KMS-11 (cell line): ENCODE results near the gene ZSCAN25.

Experiments
- H2AFZ ChIP-seq: fragments of 200-600 bp; sonication (generic); 2 replicates; pipeline ENCODE4 v1.6.1; 2016; ENCODE audit warnings: antibody characterized with exemption, mixed run types, low read depth
- H3K27ac ChIP-seq: fragments of 200-600 bp; sonication (generic); 2 replicates; pipeline ENCODE4 v1.6.1; 2016; ENCODE audit warnings: mild to moderate bottlenecking, mixed run types
- H3K27me3 ChIP-seq: fragments of 200-600 bp; sonication (generic); 2 replicates; pipeline ENCODE4 v1.6.1; 2017; ENCODE audit warnings: mild to moderate bottlenecking, low read depth, mixed run types, moderate library complexity; ENCODE audit not compliant: insufficient read depth
- H3K36me3 ChIP-seq: fragments of 200-600 bp; sonication (generic); 2 replicates; pipeline ENCODE4 v1.6.1; 2017; ENCODE audit warnings: mild to moderate bottlenecking, mixed run types; ENCODE audit not compliant: insufficient read depth
- H3K4me1 ChIP-seq: fragments of 200-600 bp; sonication (generic); 2 replicates; pipeline ENCODE4 v1.6.1; 2016; ENCODE audit warnings: mild to moderate bottlenecking, low read depth, mixed run types; ENCODE audit not compliant: poor library complexity, severe bottlenecking
- H3K4me2 ChIP-seq: fragments of 200-600 bp; sonication (generic); 2 replicates; pipeline ENCODE4 v1.7.0; 2016; ENCODE audit warnings: mild to moderate bottlenecking, mixed run types
- H3K4me3 ChIP-seq: fragments of 200-600 bp; sonication (generic); IDR thresholded peaks from 2 replicates; pipeline ENCODE4 v1.6.1; 2017; ENCODE audit warnings: low read depth, low read length, mixed read lengths; ENCODE audit not compliant: insufficient read depth
- H3K79me2 ChIP-seq: fragments of 200-600 bp; sonication (generic); 2 replicates; pipeline ENCODE4 v1.6.1; 2016; ENCODE audit warnings: low read depth, mixed run types; ENCODE audit not compliant: insufficient read depth
- H3K9ac ChIP-seq: fragments of 200-600 bp; sonication (generic); 2 replicates; pipeline ENCODE4 v1.6.1; 2016; ENCODE audit warnings: mild to moderate bottlenecking, mixed run types
- H4K20me1 ChIP-seq: fragments of 200-600 bp; sonication (generic); 2 replicates; pipeline ENCODE4 v1.6.1; 2016; ENCODE audit warnings: mild to moderate bottlenecking, mixed run types; ENCODE audit not compliant: insufficient read depth
- TF ChIP-seq, protein P1 (sequence below): fragments of 200-600 bp; sonication (generic); conservative IDR thresholded peaks from 2 replicates; pipeline ENCODE4 v1.6.1; 2017; ENCODE audit warnings: low read depth, mild to moderate bottlenecking, antibody characterized with exemption, low read length, moderate library complexity, mixed read lengths

ZSCAN25 gene

DNA sequence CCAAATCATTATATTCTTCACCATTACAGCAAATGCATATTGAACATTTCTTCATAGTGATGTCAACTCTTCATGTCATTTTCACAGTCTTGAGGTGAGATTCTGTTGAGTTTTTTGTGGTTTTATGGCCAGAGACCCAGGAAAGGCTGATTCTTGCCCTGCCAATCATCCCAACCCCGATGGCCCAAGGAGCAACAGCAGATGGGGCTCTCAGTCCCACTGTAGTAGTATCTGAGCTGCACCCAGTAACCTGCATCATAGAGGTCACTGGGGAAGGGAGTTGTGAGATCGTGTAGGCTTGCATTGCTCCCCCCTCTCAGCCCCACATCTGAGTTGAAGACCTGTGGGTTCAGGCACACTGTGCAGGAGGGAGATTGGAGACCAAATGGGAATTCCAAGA lies 26.7 kb downstream of the ZSCAN25 start:
- Histone ChIP-seq H2AFZ (no peak overlapping the region), H3K27ac (no peak overlapping the region), H3K4me1 (no peaks in the 10 kb centered on the region), H3K9ac (no peak overlapping the region), H3K27me3 (no peaks in the 10 kb centered on the region), H3K36me3 (no peaks in the 10 kb centered on the region), H3K4me2 (no peak overlapping the region), H4K20me1 (no peaks in the 10 kb centered on the region), H3K4me3 (no peak overlapping the region), H3K79me2 (no peaks in the 10 kb centered on the region)
- TF ChIP-seq, protein P1, sequence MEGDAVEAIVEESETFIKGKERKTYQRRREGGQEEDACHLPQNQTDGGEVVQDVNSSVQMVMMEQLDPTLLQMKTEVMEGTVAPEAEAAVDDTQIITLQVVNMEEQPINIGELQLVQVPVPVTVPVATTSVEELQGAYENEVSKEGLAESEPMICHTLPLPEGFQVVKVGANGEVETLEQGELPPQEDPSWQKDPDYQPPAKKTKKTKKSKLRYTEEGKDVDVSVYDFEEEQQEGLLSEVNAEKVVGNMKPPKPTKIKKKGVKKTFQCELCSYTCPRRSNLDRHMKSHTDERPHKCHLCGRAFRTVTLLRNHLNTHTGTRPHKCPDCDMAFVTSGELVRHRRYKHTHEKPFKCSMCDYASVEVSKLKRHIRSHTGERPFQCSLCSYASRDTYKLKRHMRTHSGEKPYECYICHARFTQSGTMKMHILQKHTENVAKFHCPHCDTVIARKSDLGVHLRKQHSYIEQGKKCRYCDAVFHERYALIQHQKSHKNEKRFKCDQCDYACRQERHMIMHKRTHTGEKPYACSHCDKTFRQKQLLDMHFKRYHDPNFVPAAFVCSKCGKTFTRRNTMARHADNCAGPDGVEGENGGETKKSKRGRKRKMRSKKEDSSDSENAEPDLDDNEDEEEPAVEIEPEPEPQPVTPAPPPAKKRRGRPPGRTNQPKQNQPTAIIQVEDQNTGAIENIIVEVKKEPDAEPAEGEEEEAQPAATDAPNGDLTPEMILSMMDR = no peak

DNA sequence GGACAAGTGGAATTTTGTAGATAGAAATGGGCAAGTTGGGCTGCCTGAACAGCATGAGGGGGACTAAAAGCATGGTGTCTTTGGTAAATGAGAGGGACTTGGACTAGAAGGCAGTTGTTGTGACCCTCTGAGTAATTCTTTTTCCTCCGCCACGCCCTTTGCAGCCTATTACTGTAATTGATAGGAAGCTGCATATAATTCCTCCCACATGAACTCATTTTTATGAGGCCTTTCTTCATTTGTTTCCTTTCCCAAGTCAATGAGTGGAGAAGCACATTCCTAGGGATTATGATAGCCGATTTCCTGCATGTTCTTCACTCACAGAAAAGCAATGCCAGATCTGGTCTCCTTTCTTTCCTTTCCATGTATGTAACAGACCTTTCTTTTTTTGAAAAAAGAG lies 27.7 kb downstream of the ZSCAN25 start:
- H3K4me1 ChIP-seq = no peaks in the 10 kb centered on the region
- no peak overlapping the region for H3K4me2 ChIP-seq
- H3K36me3 ChIP-seq = no peaks in the 10 kb centered on the region
- no peaks in the 10 kb centered on the region for H3K27me3 ChIP-seq
- H3K27ac ChIP-seq = no peak overlapping the region
- H4K20me1 ChIP-seq = no peaks in the 10 kb centered on the region
- TF ChIP-seq, protein P1 = no peak
- H3K4me3 ChIP-seq = no peak overlapping the region
- H3K79me2 ChIP-seq = no peaks in the 10 kb centered on the region
- H3K9ac ChIP-seq = no peak overlapping the region
- H2AFZ ChIP-seq = no peak overlapping the region

- TF ChIP-seq, protein P1 = no peak
These were observed 28.8 kb downstream of the ZSCAN25 start for GRCh38 chr7:99645590-99645989.

DNA sequence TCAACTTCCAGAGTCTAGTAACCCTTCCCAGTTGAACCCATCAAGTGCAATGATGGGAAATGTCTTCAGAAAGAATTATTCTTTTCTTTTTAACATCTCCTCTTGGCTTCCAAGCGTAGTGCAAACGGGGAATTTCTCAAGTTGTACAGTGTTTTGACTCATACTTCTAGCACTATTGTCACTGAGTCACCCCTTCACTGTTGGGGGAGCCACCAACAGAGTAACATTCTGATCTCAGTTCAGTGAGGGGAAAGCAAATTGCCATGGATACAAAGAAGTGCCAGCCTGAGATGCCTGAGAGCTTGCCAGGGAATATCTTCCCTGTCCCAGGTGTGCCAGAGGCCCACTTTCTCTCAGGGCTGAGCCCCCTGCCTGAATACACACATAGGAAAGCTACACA lies 32.1 kb downstream of the ZSCAN25 start:
- Histone ChIP-seq H3K4me3 (no peak overlapping the region), H3K9ac (no peak overlapping the region), H3K79me2 (no peaks in the 10 kb centered on the region), H2AFZ (no peak overlapping the region), H3K4me1 (no peaks in the 10 kb centered on the region), H4K20me1 (no peaks in the 10 kb centered on the region), H3K36me3 (no peaks in the 10 kb centered on the region), H3K27ac (no peak overlapping the region), H3K4me2 (no peak overlapping the region), H3K27me3 (no peaks in the 10 kb centered on the region)
- TF ChIP-seq, protein P1 = no peak

More at GRCh38 chr7:99645590-99645989, 28.8 kb downstream of the ZSCAN25 start:
- H3K4me1 ChIP-seq = no peaks in the 10 kb centered on the region
- no peaks in the 10 kb centered on the region for H3K27me3 ChIP-seq
- H4K20me1 ChIP-seq = no peaks in the 10 kb centered on the region
- no peaks in the 10 kb centered on the region for H3K79me2 ChIP-seq
- no peak overlapping the region for H3K9ac ChIP-seq
- H3K4me3 ChIP-seq = no peak overlapping the region
- H2AFZ ChIP-seq = no peak overlapping the region
- H3K36me3 ChIP-seq = no peaks in the 10 kb centered on the region
- H3K27ac ChIP-seq = no peak overlapping the region
- no peak overlapping the region for H3K4me2 ChIP-seq
